Panc1 (cell line): ENCODE data around the gene AKAP5. TPM values are rescaled to one million over a fixed set of nuclear protein-coding genes. Genes with fewer than 3 reads are reported as not detected.

Source experiments
- ATAC-seq: fragments of 200-7000 bp; cut with Tn5 transposase; 2 replicates; pipeline ENCODE4 v1.9.1; 2020; ENCODE audit warnings: mild to moderate bottlenecking, moderate library complexity
- Bru-seq: library from RNA; stranded (reverse); fragments of 400-500 nt; gene quantifications from one replicate; lab custom pipeline; 2021; lab: Mats Ljungman, UMichigan
- BruChase-seq, 2 experiments: library from RNA; stranded (reverse); fragments of 400-500 nt; gene quantifications; one replicate each; lab custom pipeline; 2021; lab: Mats Ljungman, UMichigan
- BruUV-seq: library from RNA; stranded (reverse); fragments of 400-500 nt; replicated peaks from 2 replicates; lab custom pipeline; 2021; lab: Mats Ljungman, UMichigan
- CTCF ChIA-PET: fragments of 300-600 bp; sonication (Branson Sonifier 250); formaldehyde crosslinking; loops from one replicate; lab custom pipeline; 2022; ENCODE audit warnings: antibody characterized with exemption; lab: Charles Lee
- POLR2A ChIA-PET: fragments of 300-600 bp; sonication (Branson Sonifier 250); formaldehyde crosslinking; loops from one replicate; lab custom pipeline; 2022; ENCODE audit warnings: antibody characterized with exemption; lab: Charles Lee
- DNase-seq: peaks from one replicate; pipeline ENCODE4 v3.0.0-alpha.2; 2010; ENCODE audit warnings: low read depth, low spot score
- H3K27ac ChIP-seq: 2 replicates; pipeline ENCODE4 v1.5.1; 2011; ENCODE audit warnings: mild to moderate bottlenecking, low read length, inconsistent platforms
- H3K27me3 ChIP-seq: fragments of 200-500 bp; sonication (Bioruptor generic); 2 replicates; pipeline ENCODE4 v1.6.0; 2014; ENCODE audit warnings: low read length, inconsistent platforms; ENCODE audit not compliant: control insufficient read depth, insufficient read depth
- H3K36me3 ChIP-seq: fragments of 200-500 bp; sonication (Bioruptor generic); 2 replicates; pipeline ENCODE4 v1.5.1; 2014; ENCODE audit warnings: inconsistent platforms, mild to moderate bottlenecking, low read length, moderate library complexity; ENCODE audit not compliant: control insufficient read depth, insufficient read depth
- H3K4me1 ChIP-seq: 2 replicates; pipeline ENCODE4 v1.5.1; 2011; ENCODE audit warnings: inconsistent platforms, mild to moderate bottlenecking, low read length, moderate library complexity; ENCODE audit not compliant: control insufficient read depth, insufficient read depth
- H3K4me3 ChIP-seq, 2 experiments: 2 replicates each; pipeline ENCODE4 v1.5.1; 2011 to 2012; ENCODE audit warnings: low read depth in 2 of 2, low read length in 2 of 2, mild to moderate bottlenecking in 2 of 2, inconsistent platforms in 1 of 2, moderate library complexity in 1 of 2
- H3K9me3 ChIP-seq: fragments of 200-500 bp; sonication (Bioruptor generic); 2 replicates; pipeline ENCODE4 v1.5.1; 2014; ENCODE audit warnings: low read depth, mild to moderate bottlenecking, inconsistent platforms, low read length, moderate library complexity; ENCODE audit not compliant: control insufficient read depth, insufficient read depth
- POLR2AphosphoS5 ChIP-seq: IDR thresholded peaks from 2 replicates; pipeline ENCODE4 v1.6.1; 2012; ENCODE audit warnings: mild to moderate bottlenecking, low read depth, low read length, moderate library complexity
- REST ChIP-seq, 2 experiments: IDR thresholded peaks; 2 replicates each; pipeline ENCODE4 v1.6.1; 2011 to 2012; ENCODE audit warnings: low read depth in 2 of 2, control low read depth in 1 of 2, low read length in 1 of 2, mild to moderate bottlenecking in 1 of 2, moderate library complexity in 1 of 2; ENCODE audit not compliant: insufficient read depth in 1 of 2
- SIN3A ChIP-seq: IDR thresholded peaks from 2 replicates; pipeline ENCODE4 v1.6.1; 2012; ENCODE audit warnings: low read depth, mild to moderate bottlenecking, low read length, moderate library complexity, borderline replicate concordance; ENCODE audit not compliant: insufficient read depth
- TCF7L2 ChIP-seq: IDR thresholded peaks from 2 replicates; pipeline ENCODE4 v1.6.1; 2011; ENCODE audit warnings: mild to moderate bottlenecking, low read depth, low read length, inconsistent platforms
- in situ Hi-C: cut with HindIII; loops from 2 replicates; pipeline ENCODE4 v1.10.0; 2016; ENCODE audit warnings: low sequenced_read_pairs, low pct_unique_long_range_greater_than_20kb
- intact Hi-C: fragments of 100-400 bp; cut with micrococcal nuclease; formaldehyde crosslinking; loops from one replicate; pipeline ENCODE4 v1.10.0; 2022; ENCODE audit not compliant: unreplicated experiment
- long read RNA-seq: library from polyadenylated mRNA; unstranded; transcript quantifications from one replicate; pipeline ENCODE4 v2.0.0, GENCODE V29; 2021; ENCODE audit not compliant: unreplicated experiment
- polyA plus RNA-seq: library from polyadenylated mRNA; unstranded; fragments of >200 nt; gene quantifications from one replicate; pipeline ENCODE4 v1.2.1, GENCODE V29; 2012; ENCODE audit warnings: missing spikeins; ENCODE audit not compliant: insufficient read length
- total RNA-seq: library from RNA; stranded (reverse); gene quantifications from one replicate; pipeline ENCODE4 v1.2.1, GENCODE V29; 2021; ENCODE audit not compliant: unreplicated experiment
- TF ChIP-seq, protein P1 (sequence below): fragments of 450-650 bp; IDR thresholded peaks from 2 replicates; pipeline ENCODE4 v1.5.1; 2017; ENCODE audit warnings: mild to moderate bottlenecking

AKAP5 gene
- total RNA-seq (0.64 TPM), Bru-seq, nascent RNA (percentile 33 among the genes with signal in this experiment), BruChase-seq, experiment 1, labeled RNA remaining after a 2-hour chase (percentile 45 among the genes with signal in this experiment), BruChase-seq, experiment 2, labeled RNA remaining after a 6-hour chase (percentile 44 among the genes with signal in this experiment)
- polyA plus RNA-seq, result 0.12 TPM
- long read RNA-seq, full-length matches to known transcripts, result 1 of 1 reads
- long read RNA-seq, partial matches to known transcripts, result 0 of 1 reads
- long read RNA-seq, other reads (novel, unspliced or antisense), result 0 of 1 reads

- Histone ChIP-seq H3K36me3 (no peaks in the 10 kb centered on the region), H3K9me3 (no peaks in the 10 kb centered on the region), H3K27me3 (no peaks in the 10 kb centered on the region), H3K27ac (0 out of 2 replicates have a peak within 1 kb of the TSS, but pooled peaks have one; percentile 51), H3K4me3 (peak within 1 kb of the TSS; percentile 49 to 55), H3K4me1 (peaks cover 2% of the 10 kb centered on the region; the same call in 1 of the 2 replicates)
- TF ChIP-seq TCF7L2 (no peak), REST (IDR thresholded peaks at IDR 0.05; ENCODE audit: insufficient read depth in 1 of 2, low read depth in 2 of 2, low read length in 1 of 2) (no peak), POLR2AphosphoS5 (no peak), SIN3A (no peak)
- TF ChIP-seq, protein P1, sequence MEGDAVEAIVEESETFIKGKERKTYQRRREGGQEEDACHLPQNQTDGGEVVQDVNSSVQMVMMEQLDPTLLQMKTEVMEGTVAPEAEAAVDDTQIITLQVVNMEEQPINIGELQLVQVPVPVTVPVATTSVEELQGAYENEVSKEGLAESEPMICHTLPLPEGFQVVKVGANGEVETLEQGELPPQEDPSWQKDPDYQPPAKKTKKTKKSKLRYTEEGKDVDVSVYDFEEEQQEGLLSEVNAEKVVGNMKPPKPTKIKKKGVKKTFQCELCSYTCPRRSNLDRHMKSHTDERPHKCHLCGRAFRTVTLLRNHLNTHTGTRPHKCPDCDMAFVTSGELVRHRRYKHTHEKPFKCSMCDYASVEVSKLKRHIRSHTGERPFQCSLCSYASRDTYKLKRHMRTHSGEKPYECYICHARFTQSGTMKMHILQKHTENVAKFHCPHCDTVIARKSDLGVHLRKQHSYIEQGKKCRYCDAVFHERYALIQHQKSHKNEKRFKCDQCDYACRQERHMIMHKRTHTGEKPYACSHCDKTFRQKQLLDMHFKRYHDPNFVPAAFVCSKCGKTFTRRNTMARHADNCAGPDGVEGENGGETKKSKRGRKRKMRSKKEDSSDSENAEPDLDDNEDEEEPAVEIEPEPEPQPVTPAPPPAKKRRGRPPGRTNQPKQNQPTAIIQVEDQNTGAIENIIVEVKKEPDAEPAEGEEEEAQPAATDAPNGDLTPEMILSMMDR, result peak; percentile 7; the same call in 1 of the 2 replicates
- POLR2A ChIA-PET, result no interaction called here
- CTCF ChIA-PET, result interaction anchor here (0.6 kb wide), 1 partner anchor 895 kb away, joined by 3 read pairs; no protein-coding TSS in a partner anchor
- in situ Hi-C loops, result no loop called here
- BruUV-seq, result no TSS peak
- no peak for DNase-seq
- peak; percentile 92 for ATAC-seq
- intact Hi-C loops, result no loop called here
Observed at GRCh38 chr14:64465191-64465822, at the start of gene AKAP5. AKAP5 (plus strand) TSS chr14:64465499; CDS start chr14:64468395, 2,896 bp downstream.

DNA sequence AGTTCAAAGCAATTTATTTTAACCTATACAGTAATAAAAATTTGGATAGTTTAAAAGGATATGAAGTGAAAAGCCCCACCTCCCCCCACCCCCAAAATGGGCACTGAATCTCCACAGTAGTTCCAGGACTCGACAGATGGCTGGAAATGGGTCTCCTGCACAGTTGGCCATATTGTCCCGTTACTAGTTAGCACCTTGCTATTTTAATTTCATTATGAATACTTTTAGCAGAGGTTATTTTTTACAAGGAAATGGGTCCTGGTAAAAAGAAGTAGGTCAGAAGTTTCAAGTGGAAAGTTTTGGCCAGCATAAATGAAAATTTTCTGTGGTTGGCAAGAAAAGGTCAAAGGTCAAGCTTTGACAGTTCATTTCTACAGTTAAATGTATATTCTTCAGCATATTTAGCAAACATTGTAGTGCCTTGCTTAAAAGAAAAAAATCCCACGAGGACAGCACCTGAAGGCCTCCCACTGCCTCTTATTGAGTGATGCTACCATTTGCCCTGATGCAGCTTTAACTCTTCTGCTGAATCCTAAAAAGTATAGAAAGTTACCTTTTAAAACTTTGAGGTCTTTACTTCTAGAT lies 48.9 kb upstream of the AKAP5 start:
- H3K9me3 ChIP-seq, result no peaks in the 10 kb centered on the region
- no peaks in the 10 kb centered on the region for H3K27me3 ChIP-seq
- CTCF ChIA-PET, result no interaction called here
- BruUV-seq, result no TSS peak
- H3K4me3 ChIP-seq, result no peak overlapping the region
- intact Hi-C loops, result no loop called here
- peaks cover 7% of the 10 kb centered on the region; the same call in 1 of the 2 replicates for H3K36me3 ChIP-seq
- POLR2A ChIA-PET, result no interaction called here
- DNase-seq (no peak), ATAC-seq (no peak)
- in situ Hi-C loops, result no loop called here
- TF ChIP-seq POLR2AphosphoS5, result no peak
- no peak for TF ChIP-seq TCF7L2
- TF ChIP-seq, protein P1, result no peak
- no peak for TF ChIP-seq REST (IDR thresholded peaks at IDR 0.05; ENCODE audit: insufficient read depth in 1 of 2, low read depth in 2 of 2, low read length in 1 of 2)
- no peak for TF ChIP-seq SIN3A
- H3K27ac ChIP-seq, result no peak overlapping the region
- H3K4me1 ChIP-seq, result no peaks in the 10 kb centered on the region
